ENCODE data around the gene HOXC10.

Gene HOXC10

DNA sequence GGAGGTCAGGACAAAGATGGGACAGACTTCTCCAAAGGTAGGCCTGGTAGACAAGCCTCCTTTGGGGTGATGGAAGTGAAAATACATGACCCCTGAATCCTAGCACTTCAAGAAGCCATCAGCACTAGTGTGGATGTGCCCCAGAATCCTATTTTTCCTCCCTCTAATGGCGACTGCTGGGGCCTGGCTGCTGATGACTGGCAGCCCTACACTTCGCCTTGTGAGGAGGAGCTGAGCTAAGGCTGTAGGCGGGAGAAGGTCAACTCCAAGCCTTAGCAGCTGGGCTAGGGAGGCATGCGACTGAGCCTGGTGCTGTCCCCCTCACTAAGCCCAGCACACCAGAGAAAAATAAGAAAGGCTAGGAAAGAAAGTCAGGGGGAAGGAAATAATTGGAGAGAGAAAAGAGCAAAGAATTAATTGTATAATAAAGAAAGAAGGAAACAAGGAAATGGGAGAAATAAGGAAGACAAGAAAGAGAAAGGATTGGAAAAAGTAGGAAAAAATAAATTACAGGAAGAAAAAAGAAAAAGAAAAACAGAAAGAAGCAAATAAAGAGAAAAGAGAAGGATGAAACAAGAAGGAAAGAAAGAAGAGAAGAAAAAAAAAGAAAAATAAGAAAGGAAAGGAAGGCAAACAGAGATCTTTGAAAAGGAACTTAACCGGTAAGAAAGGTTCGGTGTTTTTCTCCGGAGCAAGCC is 4.7 kb upstream of the HOXC10 start:
- DNase-seq (ENCODE audit: low read depth) = no peak
- TF ChIP-seq, protein P1, sequence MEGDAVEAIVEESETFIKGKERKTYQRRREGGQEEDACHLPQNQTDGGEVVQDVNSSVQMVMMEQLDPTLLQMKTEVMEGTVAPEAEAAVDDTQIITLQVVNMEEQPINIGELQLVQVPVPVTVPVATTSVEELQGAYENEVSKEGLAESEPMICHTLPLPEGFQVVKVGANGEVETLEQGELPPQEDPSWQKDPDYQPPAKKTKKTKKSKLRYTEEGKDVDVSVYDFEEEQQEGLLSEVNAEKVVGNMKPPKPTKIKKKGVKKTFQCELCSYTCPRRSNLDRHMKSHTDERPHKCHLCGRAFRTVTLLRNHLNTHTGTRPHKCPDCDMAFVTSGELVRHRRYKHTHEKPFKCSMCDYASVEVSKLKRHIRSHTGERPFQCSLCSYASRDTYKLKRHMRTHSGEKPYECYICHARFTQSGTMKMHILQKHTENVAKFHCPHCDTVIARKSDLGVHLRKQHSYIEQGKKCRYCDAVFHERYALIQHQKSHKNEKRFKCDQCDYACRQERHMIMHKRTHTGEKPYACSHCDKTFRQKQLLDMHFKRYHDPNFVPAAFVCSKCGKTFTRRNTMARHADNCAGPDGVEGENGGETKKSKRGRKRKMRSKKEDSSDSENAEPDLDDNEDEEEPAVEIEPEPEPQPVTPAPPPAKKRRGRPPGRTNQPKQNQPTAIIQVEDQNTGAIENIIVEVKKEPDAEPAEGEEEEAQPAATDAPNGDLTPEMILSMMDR (IDR thresholded peaks at IDR 0.05; ENCODE audit: low read depth, low read length, missing control alignments) = no peak
- no peak overlapping the region for H3K4me3 ChIP-seq (ENCODE audit: low read depth, low read length)

DNA sequence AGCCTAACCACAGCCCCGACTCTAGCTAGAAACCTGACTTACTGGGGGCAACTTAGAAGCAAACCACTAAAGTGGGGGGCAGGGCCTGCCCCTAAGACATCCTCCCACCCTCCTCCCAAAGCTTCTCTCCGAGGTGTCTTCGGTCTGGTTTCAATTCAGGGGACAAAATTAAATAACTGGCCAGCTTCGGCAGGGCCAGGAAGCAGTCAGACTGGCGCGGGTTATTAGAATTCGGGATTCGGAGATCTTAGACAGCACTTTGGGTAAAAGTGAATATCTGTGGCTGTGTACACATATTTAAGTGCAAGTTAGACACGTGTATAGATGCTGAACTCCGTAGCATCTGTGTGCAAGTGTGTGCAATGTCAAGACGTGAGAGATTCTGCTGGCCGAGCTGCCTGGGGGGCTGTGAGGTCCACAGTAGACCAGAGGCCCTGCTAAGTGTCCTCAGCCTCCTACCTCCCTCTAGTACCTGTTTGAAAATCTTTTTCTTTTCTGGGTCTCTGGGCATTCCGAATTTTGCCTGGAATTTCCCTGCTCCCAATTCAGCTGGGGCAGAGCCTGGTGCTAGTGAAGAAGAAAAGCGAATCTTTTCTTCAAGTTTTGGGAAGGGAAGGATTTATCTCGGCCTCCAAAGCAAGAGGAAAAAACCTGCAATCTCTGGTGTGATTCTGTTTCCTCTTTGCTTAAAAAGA is 4.0 kb upstream of the HOXC10 start:
- H3K4me3 ChIP-seq (ENCODE audit: low read depth, low read length) = no peak overlapping the region
- TF ChIP-seq, protein P1 (IDR thresholded peaks at IDR 0.05; ENCODE audit: low read depth, low read length, missing control alignments) = no peak
- no peak for DNase-seq (ENCODE audit: low read depth)

DNA sequence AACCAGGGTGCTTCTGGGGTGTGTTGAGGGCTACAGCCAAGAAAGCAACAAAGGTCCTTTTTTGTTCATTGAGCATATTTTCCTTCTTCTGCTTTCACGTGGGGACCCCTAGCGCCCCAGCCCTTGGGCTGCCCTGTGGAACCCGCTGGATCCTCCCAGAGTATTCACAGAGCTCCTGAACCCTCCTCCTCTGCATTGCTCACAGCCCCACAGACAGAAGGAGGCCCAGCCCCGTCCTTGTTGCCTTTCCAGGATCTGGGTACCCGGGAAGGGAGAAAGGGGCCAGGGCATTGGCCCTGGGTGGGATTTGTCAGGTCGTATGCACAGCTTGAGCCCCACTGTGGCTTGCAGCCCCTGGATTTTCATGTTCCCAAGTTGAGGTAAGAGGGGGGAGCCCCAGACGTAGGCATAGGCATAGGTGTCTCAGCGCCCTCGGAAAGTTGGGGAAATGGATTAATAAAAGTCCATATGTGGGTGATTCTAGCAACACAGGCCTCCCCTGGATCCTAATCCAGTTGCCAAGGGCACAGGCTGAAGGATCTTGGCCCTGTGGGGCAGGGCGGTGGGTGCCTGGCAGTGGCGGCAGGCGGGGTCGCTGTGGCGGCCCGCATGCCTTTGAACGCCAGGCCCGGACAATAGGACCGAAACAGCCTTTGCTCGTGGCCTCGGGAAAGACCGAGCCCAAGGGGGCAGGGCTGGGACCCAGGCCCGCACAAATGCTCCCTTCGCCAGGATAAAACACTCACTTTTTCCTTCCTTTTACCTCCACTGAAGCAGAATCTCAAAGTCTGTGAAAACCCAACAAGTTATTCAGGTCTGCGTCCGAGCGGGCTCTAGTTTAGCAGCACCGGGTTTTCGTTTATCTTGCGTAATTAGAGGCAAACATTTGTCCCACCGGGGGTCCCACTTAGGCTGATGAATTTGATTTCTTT is 3.0 kb upstream of the HOXC10 start:
- no peak for DNase-seq (ENCODE audit: low read depth)
- no peak overlapping the region for H3K4me3 ChIP-seq (ENCODE audit: low read depth, low read length)
- TF ChIP-seq, protein P1 (IDR thresholded peaks at IDR 0.05; ENCODE audit: low read depth, low read length, missing control alignments) = no peak

DNA sequence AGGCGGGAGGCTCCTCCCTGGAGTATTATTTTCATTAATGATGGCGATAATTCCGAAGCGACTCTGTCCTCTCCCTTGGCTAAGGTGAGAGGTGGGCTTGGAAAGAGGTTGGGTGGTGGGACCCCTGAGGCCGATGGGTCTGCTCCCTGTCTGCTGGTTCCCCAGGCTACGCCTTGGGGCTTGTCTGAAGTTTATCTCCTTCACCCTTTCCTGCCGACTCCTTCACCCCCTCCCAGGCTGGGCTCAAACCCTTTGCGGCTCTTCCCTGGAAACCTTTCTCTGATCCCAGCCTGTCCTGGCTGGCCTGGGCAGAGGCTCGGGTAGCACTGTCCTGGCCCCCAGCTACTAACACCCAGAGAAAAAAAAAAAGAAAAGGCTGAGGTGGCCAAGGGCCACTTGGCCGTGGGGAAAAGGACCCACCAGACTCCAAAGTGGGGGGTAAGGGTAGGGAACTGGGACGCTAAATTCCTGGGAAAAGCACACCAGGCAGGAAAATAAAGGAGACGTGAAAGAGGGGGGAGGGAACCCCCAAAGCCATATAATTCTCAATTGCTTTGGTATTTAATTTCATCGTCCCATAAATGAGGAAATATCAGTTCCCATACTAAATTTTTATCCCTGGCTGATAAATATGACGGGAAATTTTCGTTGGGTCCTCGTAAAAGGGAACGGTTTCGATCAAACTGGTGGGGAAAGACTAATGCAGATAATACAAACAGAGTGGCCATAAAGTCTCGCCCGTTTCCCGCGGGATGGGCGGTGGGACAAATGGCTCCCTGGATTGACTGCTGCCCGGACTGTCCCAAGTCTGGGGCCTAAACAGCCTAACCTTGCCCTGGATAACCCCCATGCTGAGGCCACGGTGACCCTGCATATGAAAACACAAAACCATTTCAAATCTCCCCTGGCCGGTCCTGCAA is 2.0 kb upstream of the HOXC10 start:
- TF ChIP-seq, protein P1 (IDR thresholded peaks at IDR 0.05; ENCODE audit: low read depth, low read length, missing control alignments) = no peak
- no peak overlapping the region for H3K4me3 ChIP-seq (ENCODE audit: low read depth, low read length)
- no peak for DNase-seq (ENCODE audit: low read depth)

DNA sequence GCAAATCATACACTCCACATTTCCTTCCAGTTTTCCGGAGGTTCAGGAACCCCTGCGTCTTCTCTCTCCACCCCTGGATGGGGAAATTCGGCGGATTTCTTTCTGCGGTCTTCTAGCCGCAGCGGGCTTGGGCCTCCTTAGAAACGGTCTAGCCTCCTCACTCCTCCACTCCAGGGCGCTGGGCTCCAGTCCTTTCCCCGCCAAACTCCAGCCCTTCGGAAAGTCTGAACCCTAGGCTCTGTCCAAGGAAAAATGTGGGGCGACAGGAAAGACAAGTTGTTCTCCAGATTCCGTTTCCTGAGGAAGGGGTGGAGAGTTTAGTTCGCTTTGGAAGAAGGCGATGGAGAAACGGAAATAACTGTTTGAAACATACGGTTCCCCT is 1.4 kb upstream of the HOXC10 start:
- DNase-seq (ENCODE audit: low read depth) = no peak
- TF ChIP-seq, protein P1 (IDR thresholded peaks at IDR 0.05; ENCODE audit: low read depth, low read length, missing control alignments) = no peak
- H3K4me3 ChIP-seq (ENCODE audit: low read depth, low read length) = no peak overlapping the region

DNA sequence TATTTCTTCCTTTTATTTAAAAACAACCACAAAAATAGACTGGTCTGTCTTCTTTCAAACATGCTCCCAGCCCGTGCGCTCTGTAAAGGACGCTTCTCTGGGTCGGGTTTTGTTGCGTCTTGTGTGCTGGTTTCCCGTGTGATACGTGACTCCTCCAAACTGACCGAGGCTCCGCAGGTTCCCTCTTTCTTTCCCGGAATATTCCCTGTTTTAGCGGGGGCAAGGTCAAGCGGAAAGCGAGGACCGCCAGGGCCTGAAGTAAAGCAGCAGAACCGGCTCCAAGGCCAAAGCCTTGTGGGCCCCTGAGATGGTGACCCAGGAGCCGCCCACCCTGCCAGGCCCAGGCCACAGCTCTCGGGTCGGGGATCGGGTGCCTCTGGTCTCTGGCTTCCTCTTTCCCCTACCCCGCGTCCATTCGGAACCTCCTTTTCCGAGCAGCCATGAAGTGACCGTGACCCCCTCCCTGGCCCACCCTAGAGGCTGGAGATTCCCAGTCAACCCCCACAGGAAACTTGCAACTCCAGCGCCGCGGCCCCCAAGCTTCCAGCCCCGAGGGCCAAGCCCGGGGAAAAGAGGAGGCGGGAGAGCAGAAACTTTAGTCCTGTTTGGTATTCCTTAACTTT is 885 bp upstream of the HOXC10 start:
- TF ChIP-seq, protein P1 (IDR thresholded peaks at IDR 0.05; ENCODE audit: low read depth, low read length, missing control alignments) = no peak
- no peak for DNase-seq (ENCODE audit: low read depth)
- H3K4me3 ChIP-seq (ENCODE audit: low read depth, low read length) = no peak overlapping the region

Data from GM12864 (cell line).